DLD1 (cell line): ENCODE measurements around the gene XCL1.
"Not testable (repeated sequence)": the region's sequence is repeated elsewhere in the genome, so short reads cannot be mapped to it uniquely, and the experiment has no call there.

Experiments used
- in situ Hi-C: cut with HindIII; loops from 2 replicates; pipeline ENCODE4 v1.10.0; 2017; ENCODE audit warnings: low sequenced_read_pairs

XCL1 gene

DNA sequence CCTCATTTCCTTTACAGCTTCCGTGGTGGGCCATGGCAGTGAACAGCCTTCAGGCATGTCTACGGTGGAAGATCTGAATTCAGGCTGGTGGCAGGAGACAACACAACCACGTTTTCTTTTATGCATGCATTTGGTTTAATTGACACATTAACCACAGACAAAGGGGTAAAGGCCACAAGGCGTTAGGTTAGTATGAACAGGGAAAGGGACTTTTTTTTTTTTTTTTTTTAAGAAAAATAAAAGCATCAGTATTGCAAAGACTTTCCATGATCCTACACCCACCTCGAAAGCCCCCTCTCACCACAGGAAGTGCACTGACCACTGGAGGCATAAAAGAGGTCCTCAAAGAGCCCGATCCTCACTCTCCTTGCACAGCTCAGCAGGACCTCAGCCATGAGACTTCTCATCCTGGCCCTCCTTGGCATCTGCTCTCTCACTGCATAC is at the start of gene XCL1:
XCL1 (plus strand) TSS at position 361 of the 444 bp plus-strand sequence; CDS start at position 394, 33 bp downstream.
- in situ Hi-C loops: not testable (repeated sequence)

GRCh38 chr1:168529518-168529917 is 46.9 kb upstream of the XCL1 start:
- in situ Hi-C loops: no loop called here

DNA sequence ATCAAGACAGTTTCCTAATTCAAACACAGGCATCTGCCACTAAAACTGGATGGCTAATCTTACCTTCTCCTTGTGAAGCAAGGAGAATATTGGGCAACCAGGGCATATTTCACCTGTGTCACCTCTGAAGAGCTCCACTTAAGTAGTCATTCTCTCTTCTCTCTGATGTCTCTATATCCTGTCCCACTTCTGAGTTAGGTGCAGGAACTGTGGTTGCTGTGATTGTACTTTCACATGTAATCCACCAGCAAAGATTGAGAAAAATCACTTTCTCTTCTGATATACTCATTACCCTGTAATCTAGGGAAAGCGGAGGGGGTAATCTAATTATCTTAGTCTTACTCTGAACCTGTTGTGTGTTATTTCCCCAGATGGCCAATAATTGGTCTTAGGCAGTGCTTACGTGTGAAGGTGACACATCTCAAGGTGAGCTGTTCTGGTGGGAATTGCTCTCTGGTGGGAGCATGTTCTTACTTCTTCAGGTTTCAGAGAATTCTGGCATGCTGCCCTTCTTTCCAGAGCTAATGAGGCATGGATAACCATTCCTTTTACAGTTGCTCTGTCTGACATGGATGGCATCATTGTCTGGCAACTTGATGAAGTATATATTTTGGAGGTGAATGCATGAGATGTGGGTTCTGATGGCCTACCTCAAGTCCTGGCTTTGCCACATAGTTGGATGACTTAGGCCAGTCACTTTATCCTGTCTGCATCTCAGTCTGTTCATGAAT is 44.6 kb upstream of the XCL1 start:
- in situ Hi-C loops: no loop called here

DNA sequence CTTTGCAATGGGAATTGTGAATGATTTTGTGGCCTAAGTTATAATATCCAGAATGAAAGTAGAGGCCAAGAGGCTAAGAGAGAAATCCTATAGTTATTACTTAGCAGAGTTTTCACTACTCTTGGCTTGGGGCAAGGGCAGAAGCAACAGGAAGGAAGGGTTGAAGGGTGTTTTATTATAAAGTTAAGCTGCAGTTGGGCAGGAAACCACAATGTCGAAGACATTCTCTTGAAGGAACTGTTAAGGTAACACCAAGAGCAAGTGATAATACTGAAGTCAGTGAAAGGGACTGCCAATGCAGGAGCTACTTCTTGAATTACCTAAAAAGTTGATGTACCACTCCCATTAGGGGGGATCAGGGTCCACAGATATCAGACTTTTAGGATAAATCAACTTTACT is 40.9 kb upstream of the XCL1 start:
- in situ Hi-C loops: no loop called here

DNA sequence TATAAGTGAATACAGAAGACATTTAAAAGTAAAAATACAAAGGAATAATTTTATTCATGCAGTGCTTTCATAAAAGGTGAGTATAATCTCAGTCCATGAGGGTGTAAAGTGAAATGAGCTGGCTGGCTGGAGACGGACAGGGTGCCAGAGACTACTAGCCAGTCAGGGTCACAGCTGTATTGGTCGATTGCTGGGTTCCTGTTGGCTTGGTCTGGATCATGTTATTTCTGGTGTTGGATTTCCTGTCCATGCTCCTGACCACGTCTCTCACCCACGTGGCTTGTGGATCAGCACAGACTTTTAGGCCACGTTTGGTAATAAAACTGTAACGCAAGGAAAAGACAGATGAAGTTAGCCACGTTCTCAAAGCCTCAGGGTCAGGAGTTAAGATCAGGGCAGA is 35.6 kb upstream of the XCL1 start:
- in situ Hi-C loops: not testable (repeated sequence)

DNA sequence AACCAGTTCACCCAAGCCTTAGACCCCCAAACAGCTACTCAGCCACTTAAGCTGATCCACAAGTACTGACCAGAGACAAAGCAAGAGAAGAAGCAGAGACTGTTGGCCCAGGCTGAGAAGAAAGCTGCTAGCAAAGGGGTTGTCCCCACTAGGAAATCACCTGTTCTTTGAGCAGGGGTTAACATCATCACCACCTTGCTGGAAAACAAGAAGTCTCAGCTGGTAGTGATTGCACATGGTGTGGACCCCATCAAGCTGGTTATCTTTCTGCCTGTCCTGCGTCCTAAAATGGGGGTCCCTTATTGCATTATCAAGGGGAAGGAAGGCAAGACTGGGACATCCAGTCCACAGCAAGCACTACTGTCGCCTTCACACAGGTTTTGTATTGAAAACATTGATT is 33.4 kb upstream of the XCL1 start:
- in situ Hi-C loops: not testable (repeated sequence)

- in situ Hi-C loops: not testable (repeated sequence)
Observed at GRCh38 chr1:168543840-168544498, 32.4 kb upstream of the XCL1 start, which contains the start of gene XCL2. Gene XCL2 (minus strand): TSS chr1:168543997. CDS start chr1:168543964, 33 bp downstream.

DNA sequence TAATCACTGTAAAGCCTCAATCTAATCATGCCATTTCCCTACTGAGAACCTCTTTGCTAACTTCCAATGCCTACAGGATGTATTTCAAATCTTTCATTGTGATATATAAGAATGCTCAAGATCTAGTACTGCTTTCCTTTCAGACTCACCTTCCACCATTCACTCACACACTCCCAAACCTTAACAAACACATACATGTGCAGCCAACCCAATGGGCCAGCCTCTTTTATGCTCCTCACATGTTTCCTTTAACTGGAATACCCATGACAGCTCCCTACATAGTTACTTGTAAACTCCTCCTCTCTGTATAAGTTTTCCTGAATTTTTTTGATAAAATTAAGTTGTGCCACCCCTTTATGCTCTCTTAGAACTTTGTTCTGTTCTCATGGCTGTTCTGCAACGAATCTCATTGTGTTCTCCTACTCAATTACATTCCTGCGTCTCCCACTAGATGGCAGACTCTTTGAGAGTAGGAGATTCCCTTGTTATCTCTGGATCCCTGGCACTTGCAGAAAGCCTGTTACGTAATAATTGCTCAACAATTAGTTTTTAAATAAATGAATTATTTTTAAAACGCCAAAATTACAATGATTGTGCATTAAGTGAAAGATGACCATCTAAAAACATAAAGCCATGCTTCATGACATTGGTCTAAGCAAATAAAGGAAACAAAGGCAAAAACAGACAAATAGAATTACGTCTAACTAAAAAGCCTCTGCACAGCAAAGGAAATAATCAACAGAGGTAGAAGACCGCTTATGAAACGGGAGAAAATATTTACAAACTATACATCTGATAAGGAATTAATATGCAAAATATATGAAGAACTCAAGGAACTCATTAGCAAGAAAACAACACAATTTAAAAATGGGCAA is 30.5 kb upstream of the XCL1 start:
- in situ Hi-C loops: not testable (repeated sequence)

- in situ Hi-C loops: not testable (repeated sequence)
Observed at GRCh38 chr1:168546553-168546895, 29.9 kb upstream of the XCL1 start.

- in situ Hi-C loops: no loop called here
Observed at GRCh38 chr1:168550971-168551370, 25.4 kb upstream of the XCL1 start.

DNA sequence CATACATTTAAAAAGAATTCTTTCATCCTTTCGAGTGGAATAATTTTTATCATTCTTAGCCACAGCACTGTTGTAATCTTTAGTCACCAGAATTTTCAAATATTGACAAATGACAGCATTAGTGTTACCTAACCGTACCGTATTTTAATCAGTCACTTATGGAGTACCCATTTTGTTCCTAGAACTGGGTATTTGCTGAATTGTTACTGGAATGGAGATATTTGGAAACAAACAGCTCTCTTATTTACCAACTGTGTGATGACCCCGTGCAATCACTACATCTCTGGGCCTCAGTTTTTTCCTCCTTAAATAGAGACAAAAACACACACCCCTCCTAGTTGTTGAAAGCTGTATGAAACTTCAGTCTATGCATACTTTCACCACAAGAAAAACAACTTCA is 24.7 kb upstream of the XCL1 start:
- in situ Hi-C loops: no loop called here

DNA sequence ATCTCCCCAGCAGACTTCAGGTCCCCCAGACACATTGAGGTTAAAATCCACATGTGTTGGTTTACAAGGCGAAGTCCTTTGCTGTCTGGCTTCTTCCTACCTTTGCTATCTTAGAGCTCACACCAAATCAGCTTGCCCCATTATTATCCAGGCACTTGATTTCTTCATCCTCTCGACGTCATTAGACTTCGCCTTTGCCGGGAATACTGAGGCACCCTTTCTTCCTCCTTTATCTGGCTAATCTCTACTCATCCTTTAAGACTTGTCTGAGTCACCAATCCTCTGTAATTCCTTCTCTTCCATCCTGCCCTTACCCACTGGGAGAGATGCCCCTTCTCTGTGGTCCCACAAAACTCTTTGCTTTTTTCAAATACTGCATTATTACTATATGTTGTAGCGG is 23.4 kb upstream of the XCL1 start:
- in situ Hi-C loops: no loop called here

GRCh38 chr1:168553680-168554553 is 22.5 kb upstream of the XCL1 start:
- in situ Hi-C loops: no loop called here

DNA sequence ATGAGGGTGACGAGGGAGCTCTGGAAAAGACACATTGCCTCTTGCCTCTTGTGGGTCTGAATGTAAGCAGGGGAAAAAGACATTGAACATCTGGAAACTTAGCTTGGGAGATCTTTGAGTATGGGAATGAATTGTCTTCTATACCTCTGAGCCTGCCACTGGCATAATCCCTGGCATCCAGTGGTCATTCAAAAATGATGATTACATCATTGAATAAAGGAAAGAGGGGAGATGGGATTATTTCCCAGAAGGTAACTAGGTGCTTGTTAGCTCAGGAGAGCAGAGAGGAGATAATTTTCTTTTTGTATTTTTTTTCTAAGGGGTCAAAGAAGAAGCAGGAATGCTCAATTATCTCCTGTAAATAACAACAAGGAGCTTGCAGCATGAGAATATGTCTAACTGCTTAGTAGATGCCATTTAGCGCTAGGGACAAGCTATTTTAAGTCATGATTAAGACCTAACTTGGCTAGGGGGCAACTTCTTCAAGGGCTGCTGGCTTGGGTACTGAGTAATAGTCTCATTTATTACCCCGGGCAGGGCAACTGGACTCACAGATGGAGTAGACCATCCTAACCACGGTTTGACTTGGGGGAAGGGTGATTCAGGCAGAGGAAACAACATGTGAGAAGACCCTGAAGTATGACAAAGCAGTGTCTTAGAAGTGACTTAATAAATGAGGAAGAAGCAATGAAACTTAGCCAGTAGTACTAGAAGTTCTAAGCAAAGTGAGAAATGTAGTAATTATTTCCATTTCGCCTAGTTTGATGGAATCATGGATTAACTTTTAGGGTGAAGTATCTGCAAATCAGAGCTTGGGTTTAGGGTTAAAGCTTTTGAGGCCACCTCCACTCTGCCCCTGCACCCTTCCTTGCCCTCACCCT is 21.6 kb upstream of the XCL1 start:
- in situ Hi-C loops: no loop called here

DNA sequence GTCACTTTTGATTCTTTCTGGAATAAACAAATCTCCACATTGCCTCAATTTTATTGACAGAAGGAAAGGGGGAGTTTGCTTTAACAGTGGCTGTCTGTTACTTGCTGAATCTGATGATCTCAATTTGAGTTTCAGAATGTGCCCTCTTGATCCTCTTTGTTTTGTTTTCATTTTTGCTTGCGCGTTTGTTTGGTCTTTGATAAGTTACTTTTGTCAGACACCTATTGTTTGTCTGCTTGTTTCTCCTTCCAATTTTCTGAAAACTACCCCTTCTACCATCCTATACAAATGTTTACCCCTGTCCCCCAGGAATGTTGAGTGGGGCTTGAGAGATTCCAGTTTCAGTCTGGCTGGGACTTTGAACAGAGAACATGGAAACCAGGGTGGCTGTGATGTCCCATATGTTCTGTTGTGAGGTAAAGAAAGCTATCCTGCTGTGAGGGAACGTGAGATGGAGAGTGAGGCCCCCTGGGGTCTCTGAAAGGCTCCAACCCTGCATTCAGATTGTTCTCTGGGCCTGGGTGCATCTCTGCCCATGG is 20.8 kb upstream of the XCL1 start:
- in situ Hi-C loops: no loop called here

GRCh38 chr1:168556647-168557046 is 19.8 kb upstream of the XCL1 start:
- in situ Hi-C loops: no loop called here

DNA sequence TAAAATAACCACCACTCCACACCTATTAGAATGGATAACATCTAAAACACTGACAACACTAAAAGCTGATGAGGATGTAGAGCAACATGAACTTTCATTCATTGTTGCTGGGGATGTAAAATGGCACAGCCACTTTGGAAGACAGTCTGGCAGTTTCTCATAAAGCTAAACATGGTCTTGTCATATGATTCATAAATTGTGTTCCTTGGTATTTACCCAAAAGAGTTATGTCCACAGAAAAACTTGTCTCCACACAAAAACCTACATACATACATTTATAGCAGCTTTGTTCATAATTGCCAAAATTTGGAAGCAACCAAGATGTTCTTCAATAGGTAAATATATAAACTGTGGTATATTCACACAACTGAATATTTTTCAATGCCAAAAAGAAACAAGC is 16.0 kb upstream of the XCL1 start:
- in situ Hi-C loops: no loop called here

- in situ Hi-C loops: no loop called here
Observed at GRCh38 chr1:168561989-168562388, 14.4 kb upstream of the XCL1 start.

- in situ Hi-C loops: no loop called here
Observed at GRCh38 chr1:168565825-168566224, 10.6 kb upstream of the XCL1 start.
